WI38 (cell line): ENCODE results near the gene MGAT3.
"Not testable (repeated sequence)": the region's sequence is repeated elsewhere in the genome, so short reads cannot be mapped to it uniquely, and the experiment has no call there.

Source experiments
- H3K4me3 ChIP-seq: 2 replicates; pipeline ENCODE4 v1.5.1; 2011; ENCODE audit warnings: low read depth, mild to moderate bottlenecking, control low read depth, low read length
- TF ChIP-seq, protein P1 (sequence below): IDR thresholded peaks from 2 replicates; pipeline ENCODE4 v1.5.1; 2012; ENCODE audit warnings: low read depth, mild to moderate bottlenecking, control low read depth, low read length

Gene MGAT3

GRCh38 chr22:39456522-39457197, at the start of gene MGAT3:
MGAT3 (plus strand) TSS chr22:39457012; CDS start chr22:39487348, 30,336 bp downstream.
- TF ChIP-seq, protein P1, sequence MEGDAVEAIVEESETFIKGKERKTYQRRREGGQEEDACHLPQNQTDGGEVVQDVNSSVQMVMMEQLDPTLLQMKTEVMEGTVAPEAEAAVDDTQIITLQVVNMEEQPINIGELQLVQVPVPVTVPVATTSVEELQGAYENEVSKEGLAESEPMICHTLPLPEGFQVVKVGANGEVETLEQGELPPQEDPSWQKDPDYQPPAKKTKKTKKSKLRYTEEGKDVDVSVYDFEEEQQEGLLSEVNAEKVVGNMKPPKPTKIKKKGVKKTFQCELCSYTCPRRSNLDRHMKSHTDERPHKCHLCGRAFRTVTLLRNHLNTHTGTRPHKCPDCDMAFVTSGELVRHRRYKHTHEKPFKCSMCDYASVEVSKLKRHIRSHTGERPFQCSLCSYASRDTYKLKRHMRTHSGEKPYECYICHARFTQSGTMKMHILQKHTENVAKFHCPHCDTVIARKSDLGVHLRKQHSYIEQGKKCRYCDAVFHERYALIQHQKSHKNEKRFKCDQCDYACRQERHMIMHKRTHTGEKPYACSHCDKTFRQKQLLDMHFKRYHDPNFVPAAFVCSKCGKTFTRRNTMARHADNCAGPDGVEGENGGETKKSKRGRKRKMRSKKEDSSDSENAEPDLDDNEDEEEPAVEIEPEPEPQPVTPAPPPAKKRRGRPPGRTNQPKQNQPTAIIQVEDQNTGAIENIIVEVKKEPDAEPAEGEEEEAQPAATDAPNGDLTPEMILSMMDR: no peak
- H3K4me3 ChIP-seq: peak within 1 kb of the TSS; percentile 10; the same call in 1 of the 2 replicates

DNA sequence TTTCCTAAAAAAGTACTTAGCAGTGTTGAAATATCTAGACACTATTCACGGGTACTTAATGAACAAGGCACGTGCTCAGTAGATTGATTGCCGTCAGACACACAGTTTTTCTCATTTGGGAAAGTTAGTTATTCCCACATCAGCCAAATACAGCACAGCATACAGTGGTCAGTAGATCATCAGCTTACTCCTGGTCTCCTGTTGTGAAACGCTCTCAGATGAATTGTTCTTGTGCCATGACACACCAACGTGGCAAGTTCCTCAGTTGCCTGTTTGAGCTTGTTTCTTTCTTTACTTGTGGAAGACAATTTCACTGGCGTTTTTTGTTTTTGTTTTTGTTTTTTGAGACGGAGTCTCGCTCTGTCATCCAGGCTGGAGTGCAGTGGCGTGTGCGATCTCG, 48.6 kb upstream of the MGAT3 start:
- TF ChIP-seq, protein P1: no peak
- H3K4me3 ChIP-seq: no peak overlapping the region

DNA sequence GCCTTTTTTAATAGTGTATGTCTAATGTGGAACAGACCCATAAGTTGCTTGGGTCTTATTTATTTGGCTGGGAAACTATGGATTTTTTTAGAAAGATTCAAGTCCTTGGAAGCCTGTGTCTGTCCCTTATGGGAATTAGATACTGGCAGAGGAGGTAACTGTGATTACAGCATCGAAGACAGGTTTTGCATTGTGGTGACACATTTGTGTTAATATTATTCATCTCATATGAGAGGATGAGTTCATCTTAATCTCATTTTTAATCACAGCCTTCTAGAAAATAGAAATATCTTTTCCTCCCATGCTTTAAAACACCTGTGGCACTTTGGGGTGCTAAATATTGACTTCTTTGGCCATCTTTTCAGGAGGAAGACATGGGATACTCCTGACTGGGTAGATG, 48.0 kb upstream of the MGAT3 start:
- TF ChIP-seq, protein P1: no peak
- no peak overlapping the region for H3K4me3 ChIP-seq

DNA sequence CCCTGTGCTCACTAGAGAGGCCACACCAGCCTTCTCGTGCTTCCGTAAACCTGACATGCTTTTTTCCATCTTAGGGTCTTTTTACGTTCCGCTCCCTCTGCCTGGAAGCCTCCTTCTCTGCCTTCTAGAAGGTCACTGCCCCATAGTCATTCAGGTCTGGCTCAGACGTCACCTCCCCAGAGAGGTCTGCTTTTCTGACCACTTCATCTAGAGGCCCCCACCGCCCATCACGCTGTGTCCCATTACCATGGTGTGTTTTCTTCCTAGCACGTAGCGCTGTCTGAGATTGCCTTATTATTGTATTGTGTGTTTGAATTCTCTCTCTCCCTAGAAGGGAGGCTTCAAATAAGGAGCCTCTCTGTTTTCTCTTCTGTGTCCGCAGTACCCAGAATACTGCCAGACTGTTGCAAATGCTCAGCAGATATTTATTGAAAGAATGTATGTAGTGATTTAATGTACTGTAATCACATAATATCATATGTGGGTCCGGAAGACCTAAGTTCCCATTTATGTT, 47.2 kb upstream of the MGAT3 start:
- no peak overlapping the region for H3K4me3 ChIP-seq
- TF ChIP-seq, protein P1: no peak

DNA sequence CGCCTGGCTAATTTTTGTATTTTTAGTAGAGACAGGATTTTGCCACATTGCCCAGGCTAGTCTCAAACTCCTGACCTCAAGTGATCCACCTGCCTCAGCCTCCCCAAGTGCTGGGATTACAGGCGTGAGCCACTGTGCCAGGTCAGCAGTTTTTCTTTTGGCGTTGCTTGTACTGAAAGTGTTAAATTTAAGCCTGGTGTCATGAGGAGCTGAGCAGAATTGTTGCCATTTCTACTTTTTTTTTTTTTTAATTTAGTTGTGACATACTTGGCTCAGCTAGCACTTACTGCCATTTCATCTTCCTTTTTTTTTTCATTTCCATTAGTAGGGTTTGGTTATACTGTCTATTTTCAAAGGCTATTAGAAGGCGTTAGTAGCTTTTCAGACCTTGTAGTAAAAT, 46.5 kb upstream of the MGAT3 start:
- TF ChIP-seq, protein P1: no peak
- H3K4me3 ChIP-seq: no peak overlapping the region

GRCh38 chr22:39411828-39412365, 44.9 kb upstream of the MGAT3 start:
- H3K4me3 ChIP-seq: not testable (repeated sequence)

GRCh38 chr22:39413204-39413603, 43.6 kb upstream of the MGAT3 start:
- H3K4me3 ChIP-seq: not testable (repeated sequence)

DNA sequence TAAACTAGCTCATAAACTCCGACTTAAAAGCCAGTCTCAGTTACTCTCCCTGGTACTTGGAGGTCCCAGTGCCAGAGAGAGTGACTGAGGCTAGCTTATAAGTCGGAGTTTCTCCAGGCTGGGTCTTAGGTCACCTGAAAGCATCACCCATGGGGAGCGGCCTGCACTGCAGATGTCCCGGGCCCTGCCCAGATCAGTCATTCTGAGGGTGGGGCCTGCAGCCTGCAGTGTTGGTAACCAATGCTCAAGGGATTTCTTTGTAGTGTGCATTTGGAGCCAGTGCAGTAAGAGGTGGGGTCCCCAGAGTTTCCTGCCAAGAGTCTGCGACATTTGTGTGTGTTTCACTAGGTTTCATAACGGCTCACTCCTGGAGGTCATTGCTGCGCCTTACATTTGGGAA, 42.4 kb upstream of the MGAT3 start:
- TF ChIP-seq, protein P1: no peak
- H3K4me3 ChIP-seq: no peak overlapping the region
